Progenitor cell of endocrine pancreas (in vitro differentiated cells): Measurements from ENCODE around the gene HIRA. TPM values are rescaled to one million over a fixed set of nuclear protein-coding genes. Genes with fewer than 3 reads are reported as not detected.

Experiments
- DNase-seq: peaks from one replicate; pipeline ENCODE4 v3.0.0; 2021; ENCODE audit warnings: low spot score; ENCODE audit not compliant: unreplicated experiment
- H3K27ac Mint-ChIP-seq: 2 replicates; pipeline ENCODE4 v1.8.0; 2021; ENCODE audit warnings: mild to moderate bottlenecking, moderate library complexity, mixed read lengths
- H3K27me3 Mint-ChIP-seq: 2 replicates; pipeline ENCODE4 v1.8.0; 2021; ENCODE audit warnings: mixed read lengths
- H3K36me3 Mint-ChIP-seq: 2 replicates; pipeline ENCODE4 v1.8.0; 2022; ENCODE audit warnings: mixed read lengths; ENCODE audit not compliant: insufficient read depth
- H3K4me1 Mint-ChIP-seq: 2 replicates; pipeline ENCODE4 v1.8.0; 2021; ENCODE audit warnings: low read depth, mixed read lengths
- H3K4me3 Mint-ChIP-seq: 2 replicates; pipeline ENCODE4 v1.8.0; 2021; ENCODE audit warnings: low read depth, mild to moderate bottlenecking, moderate library complexity, mixed read lengths
- H3K9me3 Mint-ChIP-seq: 2 replicates; pipeline ENCODE4 v1.8.0; 2021; ENCODE audit warnings: low read depth, mixed read lengths
- total RNA-seq: library from RNA; stranded (reverse); gene quantifications from 2 replicates; pipeline ENCODE4 v1.2.1, GENCODE V29; 2021
- TF ChIP-seq, protein P1 (sequence below): fragments of 200-600 bp; sonication (generic); IDR thresholded peaks from one replicate; pipeline ENCODE4 v1.5.0; 2021; ENCODE audit warnings: antibody characterized with exemption, mild to moderate bottlenecking; ENCODE audit not compliant: unreplicated experiment

The HIRA gene
- total RNA-seq, 1 donor from 2014 or later, result 45.3 TPM

DNA sequence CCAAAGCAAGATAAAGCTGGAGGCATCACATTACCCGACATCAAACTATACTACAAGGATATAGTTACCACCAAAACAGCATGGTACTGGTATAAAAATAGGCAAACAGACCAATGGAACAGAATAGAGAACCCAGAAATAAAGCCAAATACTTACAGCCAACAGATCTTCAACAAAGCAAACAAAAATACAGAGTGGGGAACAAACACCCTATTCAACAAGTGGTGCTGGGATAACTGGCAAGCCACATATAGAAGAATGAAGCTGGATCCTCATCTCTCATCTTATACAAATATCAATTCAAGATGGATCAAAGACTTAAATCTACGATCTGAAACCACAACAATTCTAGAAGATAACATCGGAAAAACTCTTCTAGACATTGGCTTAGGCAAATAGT lies 90.0 kb downstream of the HIRA start:
- H3K36me3 Mint-ChIP-seq, result peaks cover 86% of the 10 kb centered on the region
- H3K27ac Mint-ChIP-seq, result no peak overlapping the region
- no peak for DNase-seq
- H3K4me3 Mint-ChIP-seq, result no peak overlapping the region
- H3K4me1 Mint-ChIP-seq, result peaks cover 3% of the 10 kb centered on the region
- no peaks in the 10 kb centered on the region for H3K27me3 Mint-ChIP-seq
- peaks cover 47% of the 10 kb centered on the region for H3K9me3 Mint-ChIP-seq
- TF ChIP-seq, protein P1, sequence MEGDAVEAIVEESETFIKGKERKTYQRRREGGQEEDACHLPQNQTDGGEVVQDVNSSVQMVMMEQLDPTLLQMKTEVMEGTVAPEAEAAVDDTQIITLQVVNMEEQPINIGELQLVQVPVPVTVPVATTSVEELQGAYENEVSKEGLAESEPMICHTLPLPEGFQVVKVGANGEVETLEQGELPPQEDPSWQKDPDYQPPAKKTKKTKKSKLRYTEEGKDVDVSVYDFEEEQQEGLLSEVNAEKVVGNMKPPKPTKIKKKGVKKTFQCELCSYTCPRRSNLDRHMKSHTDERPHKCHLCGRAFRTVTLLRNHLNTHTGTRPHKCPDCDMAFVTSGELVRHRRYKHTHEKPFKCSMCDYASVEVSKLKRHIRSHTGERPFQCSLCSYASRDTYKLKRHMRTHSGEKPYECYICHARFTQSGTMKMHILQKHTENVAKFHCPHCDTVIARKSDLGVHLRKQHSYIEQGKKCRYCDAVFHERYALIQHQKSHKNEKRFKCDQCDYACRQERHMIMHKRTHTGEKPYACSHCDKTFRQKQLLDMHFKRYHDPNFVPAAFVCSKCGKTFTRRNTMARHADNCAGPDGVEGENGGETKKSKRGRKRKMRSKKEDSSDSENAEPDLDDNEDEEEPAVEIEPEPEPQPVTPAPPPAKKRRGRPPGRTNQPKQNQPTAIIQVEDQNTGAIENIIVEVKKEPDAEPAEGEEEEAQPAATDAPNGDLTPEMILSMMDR, result no peak

DNA sequence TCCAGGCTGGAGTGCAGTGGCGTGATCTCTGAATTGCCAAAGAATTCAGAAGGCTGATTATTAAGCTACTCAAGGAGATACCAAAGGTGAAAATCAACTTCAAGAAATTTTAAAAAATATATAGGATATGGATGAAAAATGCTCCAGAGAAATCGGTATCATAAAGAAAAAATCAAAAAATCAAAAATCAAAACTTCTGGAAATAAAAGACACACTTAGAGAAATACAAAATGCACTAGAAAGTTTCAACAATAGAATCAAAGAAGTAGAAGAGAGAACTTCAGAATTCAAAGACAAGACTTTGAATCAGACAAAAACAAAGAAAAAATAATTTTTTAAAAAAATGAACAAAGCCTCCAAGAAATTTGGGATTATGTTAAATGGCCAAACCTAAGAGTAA lies 94.4 kb downstream of the HIRA start:
- peaks cover 6% of the 10 kb centered on the region for H3K4me1 Mint-ChIP-seq
- no peak for DNase-seq
- H3K27me3 Mint-ChIP-seq, result no peaks in the 10 kb centered on the region
- peaks cover 72% of the 10 kb centered on the region for H3K36me3 Mint-ChIP-seq
- H3K27ac Mint-ChIP-seq, result no peak overlapping the region
- no peak overlapping the region for H3K4me3 Mint-ChIP-seq
- TF ChIP-seq, protein P1, result no peak
- peaks cover 34% of the 10 kb centered on the region for H3K9me3 Mint-ChIP-seq

DNA sequence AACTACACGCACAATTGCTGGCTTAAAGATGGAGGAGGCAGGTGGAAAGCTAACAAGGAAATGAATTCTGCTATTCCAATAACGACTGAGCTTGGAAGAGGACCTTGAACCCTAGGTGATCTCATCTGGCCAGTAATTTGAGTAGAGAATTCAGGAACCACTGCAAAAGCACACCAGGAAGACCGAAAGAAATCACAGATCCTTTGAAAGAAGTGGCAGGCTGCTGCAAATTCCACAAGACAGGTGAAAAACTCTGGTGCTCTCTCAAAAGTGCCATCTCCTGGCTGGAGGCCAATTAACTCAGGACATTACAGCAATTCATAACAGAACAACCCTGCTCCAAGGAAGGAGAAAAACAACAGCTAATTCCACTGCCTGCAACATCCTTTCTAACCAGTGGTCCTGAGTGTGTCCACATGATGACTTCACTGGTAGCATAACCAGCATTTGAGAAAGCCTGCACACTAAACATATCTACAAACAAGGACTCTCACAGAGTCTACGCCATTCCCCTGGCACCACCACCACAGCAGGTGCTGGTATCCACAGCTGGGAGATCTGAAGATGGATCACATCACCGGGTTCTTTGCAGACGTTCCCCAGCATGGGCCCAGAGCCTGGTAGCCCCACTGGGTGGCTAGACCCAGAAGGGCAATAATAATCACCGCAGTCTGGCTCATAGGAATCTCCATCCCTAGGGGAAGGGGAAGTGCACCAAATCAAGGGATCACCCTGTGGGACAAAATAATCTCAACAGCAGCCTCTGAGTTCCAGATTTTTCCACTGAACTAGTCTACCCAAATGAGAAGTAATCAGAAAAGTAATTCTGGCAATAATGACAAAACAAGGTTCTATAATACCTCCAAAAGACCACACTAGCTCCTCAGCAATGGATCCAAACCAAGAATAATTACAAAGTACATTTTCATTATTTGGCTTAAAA lies 95.1 kb downstream of the HIRA start:
- TF ChIP-seq, protein P1, result no peak
- Mint-ChIP-seq H3K27me3 (no peaks in the 10 kb centered on the region), H3K9me3 (peaks cover 29% of the 10 kb centered on the region), H3K4me1 (peaks cover 3% of the 10 kb centered on the region), H3K27ac (peak overlapping the region; percentile 15), H3K4me3 (no peak overlapping the region), H3K36me3 (peaks cover 68% of the 10 kb centered on the region)
- DNase-seq, result no peak

DNA sequence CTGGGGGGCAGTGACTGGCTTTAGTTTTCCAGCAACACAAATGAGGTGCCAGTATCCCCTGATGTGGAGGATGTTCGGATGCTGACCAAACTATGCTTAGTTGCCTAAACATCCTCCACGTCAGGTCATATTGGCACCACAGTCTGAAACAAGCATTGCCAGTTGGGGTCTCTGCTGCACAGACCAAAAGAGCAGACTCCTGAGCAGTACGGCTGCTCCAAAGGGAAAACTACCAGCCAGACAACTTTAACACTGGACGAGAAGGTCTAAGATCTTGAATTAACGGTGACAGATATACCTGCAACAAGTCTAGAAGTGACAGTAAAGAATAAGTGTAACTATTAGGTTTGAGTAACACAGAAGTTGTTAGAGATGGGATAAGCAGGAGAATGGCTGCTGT lies 99.6 kb downstream of the HIRA start:
- TF ChIP-seq, protein P1, result no peak
- no peaks in the 10 kb centered on the region for H3K27me3 Mint-ChIP-seq
- H3K9me3 Mint-ChIP-seq, result peaks cover 15% of the 10 kb centered on the region
- H3K4me1 Mint-ChIP-seq, result peaks cover 3% of the 10 kb centered on the region
- peaks cover 61% of the 10 kb centered on the region for H3K36me3 Mint-ChIP-seq
- no peak overlapping the region for H3K27ac Mint-ChIP-seq
- no peak overlapping the region for H3K4me3 Mint-ChIP-seq
- no peak for DNase-seq

DNA sequence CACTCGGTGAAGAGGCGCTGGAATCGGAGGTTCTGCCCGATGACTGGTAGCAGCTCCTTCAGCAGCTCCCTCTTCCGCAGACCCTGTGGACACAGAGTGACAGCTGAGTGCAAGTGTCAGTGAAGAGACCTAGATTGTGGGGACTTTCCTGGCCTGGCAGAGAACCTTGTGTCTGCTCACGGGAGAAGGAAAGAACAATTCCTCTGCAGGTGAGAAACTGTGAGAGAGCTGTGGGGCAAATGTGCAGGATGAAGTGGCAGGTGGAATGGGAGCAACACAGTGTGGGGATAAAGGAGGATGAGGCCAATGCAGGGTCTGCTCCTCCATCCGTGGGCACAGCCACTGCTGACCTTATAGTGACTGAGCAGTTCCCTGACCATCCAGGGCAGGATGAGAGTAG lies 100.1 kb downstream of the HIRA start:
- TF ChIP-seq, protein P1, result no peak
- H3K4me1 Mint-ChIP-seq, result peaks cover 3% of the 10 kb centered on the region

More for the DNA sequence above, 100.1 kb downstream of the HIRA start:
- no peaks in the 10 kb centered on the region for H3K27me3 Mint-ChIP-seq
- peaks cover 57% of the 10 kb centered on the region for H3K36me3 Mint-ChIP-seq
- peak overlapping the region; percentile 56 for H3K27ac Mint-ChIP-seq
- H3K4me3 Mint-ChIP-seq, result no peak overlapping the region
- peaks cover 15% of the 10 kb centered on the region for H3K9me3 Mint-ChIP-seq
- DNase-seq, result no peak
